GM19438 (cell line): ENCODE measurements around the gene HBB.
"Not testable (repeated sequence)": the region's sequence is repeated elsewhere in the genome, so short reads cannot be mapped to it uniquely, and the experiment has no call there.

ENCODE experiments used
- ATAC-seq: cut with Tn5 transposase; IDR thresholded peaks from one replicate; pipeline ENCODE4 v1.9.1; 2021; ENCODE audit warnings: low read depth; ENCODE audit not compliant: unreplicated experiment

The HBB gene

GRCh38 chr11:5226732-5227310 lies at the start of gene HBB:
Gene HBB (minus strand): TSS chr11:5227071. CDS start chr11:5227021, 50 bp downstream.
- ATAC-seq = no peak

GRCh38 chr11:5275369-5276110 lies 48.7 kb upstream of the HBB start:
- ATAC-seq = no peak

GRCh38 chr11:5274395-5274794 lies 47.5 kb upstream of the HBB start:
- no peak for ATAC-seq

- ATAC-seq = no peak
These were observed 45.6 kb upstream of the HBB start for GRCh38 chr11:5272395-5273017.

GRCh38 chr11:5269715-5270147 lies 42.9 kb upstream of the HBB start, which contains the start of gene HBE1:
Gene HBE1 (minus strand): TSS chr11:5269945. CDS start chr11:5269890, 55 bp downstream.
- no peak for ATAC-seq

GRCh38 chr11:5267033-5267563 lies 40.2 kb upstream of the HBB start:
- ATAC-seq = no peak

- ATAC-seq = no peak
These were observed 39.7 kb upstream of the HBB start for GRCh38 chr11:5266609-5267008.

GRCh38 chr11:5265832-5266231 lies 39.0 kb upstream of the HBB start:
- no peak for ATAC-seq

GRCh38 chr11:5258543-5259262 lies 31.8 kb upstream of the HBB start:
- ATAC-seq = no peak

- no peak for ATAC-seq
These were observed 30.4 kb upstream of the HBB start for GRCh38 chr11:5257296-5257695.

GRCh38 chr11:5254646-5255413 lies 28.0 kb upstream of the HBB start, which contains the start of gene HBG2:
Gene HBG2 (minus strand): TSS chr11:5254781. CDS start chr11:5254728, 53 bp downstream.
- not testable (repeated sequence) for ATAC-seq

- not testable (repeated sequence) for ATAC-seq
These were observed 27.2 kb upstream of the HBB start for GRCh38 chr11:5254023-5254422.

GRCh38 chr11:5253440-5253839 lies 26.6 kb upstream of the HBB start:
- not testable (repeated sequence) for ATAC-seq

GRCh38 chr11:5252919-5253265 lies 26.0 kb upstream of the HBB start:
- no peak for ATAC-seq

GRCh38 chr11:5252192-5252918 lies 25.5 kb upstream of the HBB start:
- ATAC-seq = no peak

- ATAC-seq = no peak
These were observed 24.9 kb upstream of the HBB start for GRCh38 chr11:5251746-5252145.

- ATAC-seq = no peak
These were observed 23.8 kb upstream of the HBB start for GRCh38 chr11:5250543-5251204.

- ATAC-seq = not testable (repeated sequence)
These were observed 23.0 kb upstream of the HBB start, which contains the start of gene HBG1 for GRCh38 chr11:5249807-5250396. Gene HBG1 (minus strand): TSS chr11:5249857. CDS start chr11:5249804, 53 bp downstream.
